Hepatocyte (in vitro differentiated cells): ENCODE measurements around the gene COX14. TPM values are rescaled to one million over a fixed set of nuclear protein-coding genes. Genes with fewer than 3 reads are reported as not detected.

Source experiments
- DNase-seq: peaks from one replicate; pipeline ENCODE4 v3.0.0-alpha.2; 2016; ENCODE audit warnings: low spot score
- H2AFZ ChIP-seq: fragments of 200-600 bp; sonication (generic); 2 replicates; pipeline ENCODE4 v1.6.0; 2016; ENCODE audit warnings: antibody characterized with exemption, mild to moderate bottlenecking
- H3K27ac ChIP-seq: fragments of 200-600 bp; sonication (generic); 2 replicates; pipeline ENCODE4 v1.5.1; 2016; ENCODE audit warnings: mild to moderate bottlenecking
- H3K27me3 ChIP-seq: fragments of 200-600 bp; sonication (generic); 2 replicates; pipeline ENCODE4 v1.6.1; 2016
- H3K36me3 ChIP-seq: fragments of 200-600 bp; sonication (generic); replicated peaks from 2 replicates; pipeline ENCODE4 v1.5.1; 2016; ENCODE audit warnings: low read depth; ENCODE audit not compliant: insufficient read depth
- H3K4me1 ChIP-seq: fragments of 200-600 bp; sonication (generic); 2 replicates; pipeline ENCODE4 v1.5.1; 2016; ENCODE audit warnings: mild to moderate bottlenecking, moderate library complexity; ENCODE audit not compliant: insufficient read depth
- H3K4me2 ChIP-seq: fragments of 200-600 bp; sonication (generic); 2 replicates; pipeline ENCODE4 v1.6.0; 2016
- H3K4me3 ChIP-seq: fragments of 200-600 bp; sonication (generic); 2 replicates; pipeline ENCODE4 v1.5.1; 2016; ENCODE audit warnings: mild to moderate bottlenecking
- H3K79me2 ChIP-seq: fragments of 200-600 bp; sonication (generic); 2 replicates; pipeline ENCODE4 v1.6.0; 2017; ENCODE audit warnings: mild to moderate bottlenecking
- H3K9me2 ChIP-seq: fragments of 200-600 bp; sonication (generic); replicated peaks from 2 replicates; pipeline ENCODE4 v1.6.0; 2017; ENCODE audit warnings: mild to moderate bottlenecking; ENCODE audit not compliant: insufficient read depth
- H3K9me3 ChIP-seq: fragments of 200-600 bp; sonication (generic); 2 replicates; pipeline ENCODE4 v1.5.1; 2016; ENCODE audit warnings: low read depth, mild to moderate bottlenecking
- H4K20me1 ChIP-seq: fragments of 200-600 bp; sonication (generic); 2 replicates; pipeline ENCODE4 v1.6.0; 2016; ENCODE audit warnings: mild to moderate bottlenecking; ENCODE audit not compliant: insufficient read depth, poor library complexity, severe bottlenecking
- EZH2 ChIP-seq: fragments of 200-600 bp; sonication (generic); IDR thresholded peaks from 2 replicates; pipeline ENCODE4 v1.6.1; 2016; ENCODE audit warnings: antibody characterized with exemption, mild to moderate bottlenecking, borderline replicate concordance
- EZH2phosphoT487 ChIP-seq: fragments of 200-600 bp; sonication (generic); IDR thresholded peaks from one replicate; pipeline ENCODE4 v1.6.1; 2018; ENCODE audit warnings: antibody characterized with exemption, mild to moderate bottlenecking, low read depth, moderate library complexity; ENCODE audit not compliant: unreplicated experiment, severe bottlenecking
- WGBS: methylation state at CpG from one replicate; pipeline ENCODE4 v1.1.6; 2016; ENCODE audit warnings: low lambda C conversion rate; ENCODE audit errors: missing lambda C conversion rate; 5-methylcytosine and 5-hydroxymethylcytosine counted together
- polyA plus RNA-seq: library from polyadenylated mRNA; unstranded; fragments of >200 nt; fragmentation: Nextera tagmentation; extraction: Ambion mirVana; gene quantifications from 2 replicates; pipeline ENCODE4 v1.2.1, GENCODE V29; 2016
- total RNA-seq: library from RNA; depleted of rRNA; stranded (reverse); fragments of >200 nt; gene quantifications from 2 replicates; pipeline ENCODE4 v1.2.3, GENCODE V29; 2014
- TF ChIP-seq, protein P1 (sequence below): fragments of 200-600 bp; sonication (generic); IDR thresholded peaks from 2 replicates; pipeline ENCODE4 v1.5.1; 2016; ENCODE audit warnings: antibody characterized with exemption, mild to moderate bottlenecking; ENCODE audit not compliant: poor library complexity

Gene COX14
- total and polyA plus RNA-seq, 2 experiments from 2014 or later: 61.5 to 186 TPM

DNA sequence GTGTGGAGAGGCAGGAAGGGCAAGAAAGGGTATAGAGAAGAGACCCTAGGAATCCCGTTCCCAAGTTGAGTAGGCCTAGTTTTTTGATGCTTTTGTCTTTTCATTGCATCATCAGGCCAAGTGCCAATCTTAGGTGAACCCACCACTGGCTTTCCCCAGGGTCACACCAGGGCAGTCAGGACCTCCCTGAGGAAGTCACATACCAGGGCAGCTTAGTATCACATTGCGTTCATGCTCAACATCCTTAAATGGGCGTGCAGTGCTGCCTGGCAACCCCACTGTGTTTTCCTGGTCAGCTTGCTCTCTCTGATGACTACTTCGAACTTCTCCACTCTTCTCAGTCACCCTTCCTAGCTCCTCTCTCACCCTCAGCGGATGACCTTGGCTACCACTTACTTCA is 45.6 kb upstream of the COX14 start:
- Histone ChIP-seq H3K79me2 (no peaks in the 10 kb centered on the region), H3K4me3 (no peak overlapping the region), H4K20me1 (no peaks in the 10 kb centered on the region), H3K27me3 (no peaks in the 10 kb centered on the region), H3K36me3 (no peaks in the 10 kb centered on the region), H3K4me1 (no peaks in the 10 kb centered on the region), H2AFZ (no peak overlapping the region), H3K4me2 (no peak overlapping the region), H3K9me2 (no peaks in the 10 kb centered on the region), H3K27ac (no peak overlapping the region), H3K9me3 (no peaks in the 10 kb centered on the region)
- DNase-seq: no peak
- TF ChIP-seq EZH2phosphoT487: no peak
- WGBS: 71% methylated on average over 5 of the region's 5 CpGs

GRCh38 chr12:50069069-50069468 is 43.0 kb upstream of the COX14 start:
- TF ChIP-seq EZH2phosphoT487 (no peak), EZH2 (no peak)
- TF ChIP-seq, protein P1, sequence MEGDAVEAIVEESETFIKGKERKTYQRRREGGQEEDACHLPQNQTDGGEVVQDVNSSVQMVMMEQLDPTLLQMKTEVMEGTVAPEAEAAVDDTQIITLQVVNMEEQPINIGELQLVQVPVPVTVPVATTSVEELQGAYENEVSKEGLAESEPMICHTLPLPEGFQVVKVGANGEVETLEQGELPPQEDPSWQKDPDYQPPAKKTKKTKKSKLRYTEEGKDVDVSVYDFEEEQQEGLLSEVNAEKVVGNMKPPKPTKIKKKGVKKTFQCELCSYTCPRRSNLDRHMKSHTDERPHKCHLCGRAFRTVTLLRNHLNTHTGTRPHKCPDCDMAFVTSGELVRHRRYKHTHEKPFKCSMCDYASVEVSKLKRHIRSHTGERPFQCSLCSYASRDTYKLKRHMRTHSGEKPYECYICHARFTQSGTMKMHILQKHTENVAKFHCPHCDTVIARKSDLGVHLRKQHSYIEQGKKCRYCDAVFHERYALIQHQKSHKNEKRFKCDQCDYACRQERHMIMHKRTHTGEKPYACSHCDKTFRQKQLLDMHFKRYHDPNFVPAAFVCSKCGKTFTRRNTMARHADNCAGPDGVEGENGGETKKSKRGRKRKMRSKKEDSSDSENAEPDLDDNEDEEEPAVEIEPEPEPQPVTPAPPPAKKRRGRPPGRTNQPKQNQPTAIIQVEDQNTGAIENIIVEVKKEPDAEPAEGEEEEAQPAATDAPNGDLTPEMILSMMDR: no peak
- H2AFZ ChIP-seq: no peak overlapping the region
- no peaks in the 10 kb centered on the region for H3K9me3 ChIP-seq
- no peaks in the 10 kb centered on the region for H3K79me2 ChIP-seq
- H3K27me3 ChIP-seq: no peaks in the 10 kb centered on the region
- no peak overlapping the region for H3K4me2 ChIP-seq
- no peaks in the 10 kb centered on the region for H4K20me1 ChIP-seq
- H3K4me1 ChIP-seq: no peaks in the 10 kb centered on the region
- H3K4me3 ChIP-seq: no peak overlapping the region
- 98% methylated on average over 5 of the region's 5 CpGs for WGBS
- no peaks in the 10 kb centered on the region for H3K36me3 ChIP-seq
- no peak for DNase-seq
- H3K9me2 ChIP-seq: no peaks in the 10 kb centered on the region
- H3K27ac ChIP-seq: no peak overlapping the region

DNA sequence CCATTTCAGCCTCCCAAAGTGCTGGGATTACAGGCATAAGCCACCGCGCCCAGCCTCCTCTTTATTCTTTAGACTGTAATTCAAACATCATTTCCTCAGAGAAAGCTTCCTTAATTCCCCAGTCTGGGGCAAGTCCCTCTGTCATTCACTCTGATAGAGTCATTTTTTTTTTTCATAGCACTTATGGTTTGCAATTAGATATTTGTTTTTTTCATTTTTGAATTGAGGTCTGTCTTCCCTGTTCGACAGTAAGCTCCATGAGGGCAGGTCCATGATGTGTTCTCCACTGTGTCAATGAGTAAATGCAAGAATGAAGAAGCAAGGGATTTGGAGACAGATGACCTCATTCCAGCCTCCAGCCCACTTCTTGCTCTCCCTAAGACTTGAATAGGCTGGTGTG is 42.5 kb upstream of the COX14 start:
- H3K4me1 ChIP-seq: no peaks in the 10 kb centered on the region
- no peaks in the 10 kb centered on the region for H3K79me2 ChIP-seq
- H2AFZ ChIP-seq: no peak overlapping the region
- no peak for DNase-seq
- TF ChIP-seq EZH2phosphoT487 (no peak), EZH2 (no peak)
- TF ChIP-seq, protein P1: no peak
- H3K27me3 ChIP-seq: no peaks in the 10 kb centered on the region
- H3K4me3 ChIP-seq: no peak overlapping the region
- H3K27ac ChIP-seq: no peak overlapping the region
- 96% methylated on average over 3 of the region's 3 CpGs for WGBS
- H3K36me3 ChIP-seq: no peaks in the 10 kb centered on the region
- no peak overlapping the region for H3K4me2 ChIP-seq
- H4K20me1 ChIP-seq: no peaks in the 10 kb centered on the region
- H3K9me2 ChIP-seq: no peaks in the 10 kb centered on the region
- H3K9me3 ChIP-seq: no peaks in the 10 kb centered on the region

DNA sequence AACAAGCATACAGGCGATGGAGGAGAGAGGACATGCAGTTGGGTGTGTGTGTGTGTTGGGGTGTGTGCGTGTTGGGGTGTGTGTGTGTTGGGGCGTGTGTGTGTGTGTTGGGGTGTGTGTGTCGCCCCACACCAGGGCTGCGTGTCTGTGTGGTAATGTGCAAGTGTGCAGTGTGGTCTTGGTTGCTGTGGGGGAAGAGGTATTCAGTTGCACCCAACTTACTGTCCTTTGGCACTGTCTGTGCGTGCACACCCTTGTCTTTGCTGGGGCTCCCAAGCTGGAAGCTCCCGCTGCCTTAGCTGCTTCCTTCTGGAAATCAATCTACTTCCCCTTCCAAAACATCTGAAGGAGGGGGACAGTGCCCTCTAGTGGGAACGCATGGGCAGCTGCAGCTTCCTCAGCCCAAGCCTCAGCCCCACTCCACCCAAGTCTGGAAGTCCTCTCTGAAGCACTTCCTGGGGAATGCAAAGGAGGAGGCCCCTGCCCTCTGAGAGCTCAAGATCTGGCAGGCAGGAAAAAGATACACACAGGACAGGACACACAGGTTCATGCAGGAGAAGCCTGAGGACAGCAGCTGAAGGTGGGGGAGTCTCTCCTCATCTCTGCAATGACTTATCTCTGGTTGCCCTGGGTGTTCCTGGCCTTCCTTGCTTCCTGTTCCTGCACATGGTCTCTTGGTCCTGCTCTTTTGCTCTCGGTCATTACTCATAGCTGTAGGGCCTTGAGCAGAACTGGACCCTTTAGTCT is 41.5 kb upstream of the COX14 start:
- TF ChIP-seq EZH2: no peak
- TF ChIP-seq, protein P1: peak; percentile 97
- no peaks in the 10 kb centered on the region for H3K9me3 ChIP-seq
- H3K4me1 ChIP-seq: no peaks in the 10 kb centered on the region
- H4K20me1 ChIP-seq: no peaks in the 10 kb centered on the region
- no peaks in the 10 kb centered on the region for H3K9me2 ChIP-seq
- no peaks in the 10 kb centered on the region for H3K27me3 ChIP-seq
- no peaks in the 10 kb centered on the region for H3K79me2 ChIP-seq
- peak; percentile 90 for DNase-seq
- peak overlapping the region; percentile 3 for H2AFZ ChIP-seq
- no peak overlapping the region for H3K4me3 ChIP-seq
- 55% methylated on average over 9 of the region's 9 CpGs for WGBS
- H3K27ac ChIP-seq: no peak overlapping the region
- H3K36me3 ChIP-seq: no peaks in the 10 kb centered on the region
- H3K4me2 ChIP-seq: no peak overlapping the region
